Measurements from ENCODE around the gene NUDT12.

NUDT12 gene

DNA sequence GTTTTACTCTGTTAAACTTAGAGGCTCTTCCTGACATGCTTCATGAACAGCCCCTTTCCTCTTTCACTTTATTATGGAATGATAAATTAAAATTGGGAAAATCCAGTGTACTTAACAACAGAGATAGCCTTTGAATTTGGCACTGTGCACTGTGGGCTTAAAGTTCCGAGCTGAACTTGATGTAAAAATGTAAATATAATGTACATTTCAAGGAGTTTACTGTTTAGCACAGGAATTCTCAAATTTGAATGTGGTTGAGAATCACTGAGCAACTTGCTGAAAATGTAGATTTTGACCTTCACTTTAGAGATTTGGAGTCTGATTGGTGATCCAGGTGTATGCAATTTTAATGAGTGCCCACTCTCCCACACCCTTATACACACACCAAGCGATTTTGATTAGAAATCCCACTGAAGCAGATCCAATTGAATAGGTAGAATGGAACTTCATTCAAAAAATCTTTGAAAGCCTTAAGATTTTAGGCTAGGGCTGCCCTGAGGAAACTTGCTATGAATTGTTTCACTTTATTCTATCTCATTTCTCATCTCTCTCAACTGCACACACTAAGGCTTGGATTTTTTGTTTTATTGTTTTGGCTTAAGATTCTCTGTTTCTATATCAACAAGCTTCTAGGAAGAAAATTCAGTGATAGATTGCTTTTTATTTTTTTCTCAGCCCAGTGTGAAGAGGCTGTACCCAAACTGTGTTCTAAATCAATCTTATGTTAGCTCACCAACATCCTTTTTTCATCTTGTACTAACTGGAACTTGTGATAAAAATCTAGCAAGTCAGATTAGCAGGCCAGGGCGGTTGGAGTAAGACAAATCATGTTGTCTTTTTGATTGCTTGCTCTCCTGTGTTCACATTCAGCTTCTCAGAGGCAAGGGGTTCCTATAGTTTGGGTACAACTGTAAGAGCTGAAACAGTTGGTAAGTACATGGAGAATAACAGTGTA, 22.9 kb downstream of the NUDT12 start:
- DNase-seq, result no peak

DNA sequence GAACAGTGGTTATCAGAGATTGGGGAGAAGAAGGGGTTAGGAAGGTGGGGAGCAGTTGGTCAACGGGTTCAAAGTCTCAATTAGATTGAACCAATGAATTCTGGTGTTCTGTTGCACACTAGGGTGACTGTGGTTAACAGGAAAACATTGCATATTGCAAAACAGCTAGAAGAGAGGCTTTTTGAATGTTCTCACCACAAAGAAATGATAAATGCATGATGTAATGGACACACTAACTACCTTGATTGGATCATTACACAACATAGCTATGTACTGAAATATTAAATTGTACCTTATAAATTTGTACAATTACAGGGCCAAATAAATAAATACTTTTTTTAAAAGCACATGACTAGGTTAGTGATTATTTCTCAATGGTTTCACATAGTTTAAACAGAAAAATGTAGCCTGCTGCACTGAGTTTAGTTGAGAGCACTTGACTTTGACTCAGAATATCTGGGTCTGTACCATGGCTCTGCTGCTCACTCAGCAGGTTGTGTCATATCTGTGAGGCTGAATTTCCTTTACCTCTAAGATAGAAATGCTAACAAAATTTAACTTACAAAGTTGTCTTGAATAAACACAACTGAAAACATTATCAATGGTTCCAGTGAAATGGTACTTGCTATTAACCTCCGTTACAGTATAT, 30.4 kb downstream of the NUDT12 start:
- no peak for DNase-seq

- DNase-seq, result no peak
These were observed 36.2 kb downstream of the NUDT12 start for GRCh38 chr5:103526164-103526915.

DNA sequence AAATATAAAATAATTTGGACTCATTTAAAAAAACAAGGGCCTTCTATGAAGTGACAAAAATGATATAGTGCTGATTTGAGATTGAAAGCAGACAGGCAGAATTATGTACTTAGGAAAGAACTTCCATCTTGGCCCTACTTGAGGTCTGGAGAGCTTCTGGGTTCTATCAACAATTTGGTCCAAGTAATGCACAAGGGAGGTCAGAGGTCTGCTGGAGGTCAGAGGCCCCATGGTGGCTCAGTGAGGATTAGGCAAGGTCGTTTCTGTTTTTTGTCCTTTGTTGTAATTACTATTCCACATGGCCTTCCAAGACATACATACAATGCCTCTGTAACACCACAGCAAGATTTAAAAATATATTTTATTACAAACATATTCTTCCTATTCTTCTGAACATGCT, 37.2 kb downstream of the NUDT12 start:
- no peak for DNase-seq

DNA sequence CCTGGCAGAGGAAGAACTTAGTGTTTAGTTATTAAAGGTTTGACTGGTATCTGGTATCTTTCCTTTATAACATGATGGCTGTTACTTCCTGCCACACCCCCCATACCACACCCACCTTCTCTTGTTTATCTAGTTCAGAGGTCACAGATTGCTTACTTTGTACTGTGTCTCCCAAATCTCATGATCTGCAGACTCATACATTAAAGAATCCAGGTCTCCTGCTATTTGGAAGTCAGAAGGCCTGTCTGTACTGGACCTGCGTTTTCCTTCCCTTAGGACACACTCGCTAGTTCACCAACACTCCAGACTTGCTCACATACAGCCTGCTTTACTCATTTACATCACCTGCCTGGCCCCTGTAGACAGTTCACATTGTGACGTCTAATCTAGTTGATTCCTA, 39.3 kb downstream of the NUDT12 start:
- no peak for DNase-seq

DNA sequence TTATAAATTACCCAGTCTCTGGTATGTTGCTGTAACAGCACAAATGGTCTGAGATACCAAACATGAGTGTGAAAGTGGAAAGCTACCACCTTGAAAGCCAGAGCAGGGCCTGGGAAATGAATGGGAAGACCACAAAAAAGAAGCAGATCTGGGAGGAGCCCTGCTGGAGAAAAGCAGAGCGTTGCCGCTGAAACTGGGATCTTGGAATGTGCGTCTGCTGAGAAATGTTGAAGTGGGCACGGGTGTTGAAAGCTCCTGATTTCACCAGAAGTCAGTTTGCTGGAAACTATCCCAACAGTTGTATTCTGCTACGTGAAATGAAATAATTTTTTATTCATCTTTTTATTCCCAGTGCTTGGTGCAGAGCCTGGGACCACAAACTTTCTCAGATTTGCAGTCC, 40.0 kb downstream of the NUDT12 start:
- DNase-seq, result no peak

GRCh38 chr5:103519550-103519949, 43.0 kb downstream of the NUDT12 start:
- DNase-seq, result no peak

- DNase-seq, result no peak
These were observed 48.2 kb downstream of the NUDT12 start for GRCh38 chr5:103514371-103514770.

- no peak for DNase-seq
These were observed 48.9 kb downstream of the NUDT12 start for GRCh38 chr5:103513701-103514100.

- no peak for DNase-seq
These were observed 50.1 kb downstream of the NUDT12 start for GRCh38 chr5:103512500-103512899.

DNA sequence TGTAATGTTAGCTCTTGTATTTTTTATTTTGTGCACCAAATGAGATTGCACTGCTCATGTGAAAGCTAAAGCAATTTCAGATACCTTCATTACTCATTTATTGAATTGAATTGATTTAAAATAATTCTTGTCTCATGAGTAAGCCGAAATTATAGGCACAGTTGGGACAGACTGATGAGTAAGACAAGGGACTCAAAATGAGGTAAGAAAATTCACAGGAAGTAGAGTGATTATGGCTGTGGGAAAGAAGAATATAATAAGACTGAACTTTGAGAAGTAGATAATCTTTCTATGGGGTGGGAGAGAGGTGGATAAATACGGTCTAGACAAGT, 51.1 kb downstream of the NUDT12 start:
- no peak for DNase-seq

- no peak for DNase-seq
These were observed 51.6 kb downstream of the NUDT12 start for GRCh38 chr5:103510851-103511553.

DNA sequence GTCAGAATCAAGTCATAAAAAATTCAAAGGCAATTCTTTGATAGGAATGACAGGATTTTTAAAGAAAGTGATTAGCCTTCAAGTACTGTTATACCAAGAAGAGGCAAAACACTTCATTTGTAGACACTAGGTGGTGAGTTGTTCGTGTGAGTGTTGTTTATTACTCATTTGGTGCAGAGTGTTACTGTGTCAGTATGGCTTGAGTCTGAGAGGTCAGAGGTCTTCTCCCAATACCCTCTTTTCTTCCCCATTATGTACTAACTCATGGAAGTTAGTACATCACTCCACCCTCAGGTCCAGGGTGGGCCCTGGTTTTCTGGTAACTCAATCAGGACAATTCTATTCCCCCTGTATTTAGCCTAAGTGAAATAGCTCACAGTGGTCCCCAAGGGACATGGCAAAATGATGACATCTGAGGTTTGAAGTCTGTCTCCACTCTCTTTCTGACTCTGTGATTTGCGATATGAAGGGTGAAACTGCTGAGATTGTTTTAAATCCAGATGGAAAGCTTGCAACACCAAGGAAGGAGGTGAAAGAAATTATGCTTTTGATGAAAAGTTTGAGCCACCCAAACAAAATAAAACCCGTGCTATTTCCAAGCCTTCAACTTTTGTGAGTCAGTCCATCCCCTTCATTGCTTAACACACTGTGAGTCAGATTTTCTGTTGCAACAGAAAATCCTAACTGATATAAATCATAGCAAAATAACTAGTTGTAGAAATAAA, 56.8 kb downstream of the NUDT12 start:
- DNase-seq, result no peak

DNA sequence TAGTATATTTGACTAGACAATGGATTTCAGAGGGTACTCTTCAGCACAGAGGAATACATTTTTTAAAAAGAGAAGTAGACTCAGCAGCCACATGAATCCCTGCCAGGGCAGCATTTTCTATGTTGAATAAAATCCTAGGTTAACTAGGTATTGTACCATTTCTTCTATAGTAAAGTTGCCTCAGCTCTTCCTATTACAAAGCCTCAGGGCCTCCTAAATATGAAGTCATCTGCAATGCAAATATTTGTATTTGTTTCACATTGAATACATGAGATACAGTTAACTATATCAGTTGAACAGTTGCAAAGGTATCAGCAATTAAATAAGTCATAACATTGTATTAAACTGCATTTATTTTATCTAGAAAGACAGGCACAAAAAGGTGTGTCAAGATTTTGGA, 59.5 kb downstream of the NUDT12 start:
- DNase-seq, result no peak

GRCh38 chr5:103502662-103503061, 59.9 kb downstream of the NUDT12 start:
- DNase-seq, result no peak

All from NCI-H2107 (cell line).